GM20000 (cell line): ENCODE measurements around the gene RNF121.

ENCODE experiments used
- DNase-seq: peaks from one replicate; pipeline ENCODE4 v3.0.0; 2012; ENCODE audit warnings: low spot score
- CTCF ChIP-seq: IDR thresholded peaks from 2 replicates; pipeline ENCODE4 v1.5.1; 2012; ENCODE audit warnings: mild to moderate bottlenecking, control low read depth; ENCODE audit errors: extremely low read depth, missing control alignments

The RNF121 gene

GRCh38 chr11:71963468-71963867 is 34.6 kb downstream of the RNF121 start:
- no peak for DNase-seq
- TF ChIP-seq CTCF, result no peak

GRCh38 chr11:71964641-71965040 is 35.8 kb downstream of the RNF121 start:
- no peak for DNase-seq
- no peak for TF ChIP-seq CTCF

GRCh38 chr11:71971680-71972079 is 42.8 kb downstream of the RNF121 start:
- DNase-seq, result no peak

DNA sequence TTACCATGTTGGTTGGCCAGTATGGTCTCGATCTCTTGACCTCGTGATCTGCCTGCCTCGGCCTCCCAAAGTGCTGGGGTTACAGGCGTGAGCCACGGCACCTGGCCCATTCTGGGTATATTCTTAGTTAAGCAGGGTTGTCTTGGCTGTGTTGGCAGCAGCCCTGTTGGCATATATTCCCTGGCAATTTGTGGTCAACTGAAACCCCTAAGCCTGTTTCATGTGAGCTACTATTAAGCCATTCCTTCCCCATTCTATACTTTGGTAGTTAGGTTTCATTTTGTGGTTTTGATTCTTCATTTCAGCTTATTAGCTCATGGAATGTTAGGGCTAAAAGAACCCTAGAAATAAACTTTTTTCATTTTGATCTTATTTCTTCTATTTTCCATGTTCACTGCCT is 47.7 kb downstream of the RNF121 start:
- no peak for TF ChIP-seq CTCF
- no peak for DNase-seq

More at GRCh38 chr11:71971680-71972079, 42.8 kb downstream of the RNF121 start:
- no peak for TF ChIP-seq CTCF

GRCh38 chr11:71977090-71977489 is 48.2 kb downstream of the RNF121 start:
- DNase-seq, result no peak
- no peak for TF ChIP-seq CTCF

- DNase-seq, result no peak
- TF ChIP-seq CTCF, result peak; percentile 31
Observed at GRCh38 chr11:71977743-71978418, 49.0 kb downstream of the RNF121 start.

DNA sequence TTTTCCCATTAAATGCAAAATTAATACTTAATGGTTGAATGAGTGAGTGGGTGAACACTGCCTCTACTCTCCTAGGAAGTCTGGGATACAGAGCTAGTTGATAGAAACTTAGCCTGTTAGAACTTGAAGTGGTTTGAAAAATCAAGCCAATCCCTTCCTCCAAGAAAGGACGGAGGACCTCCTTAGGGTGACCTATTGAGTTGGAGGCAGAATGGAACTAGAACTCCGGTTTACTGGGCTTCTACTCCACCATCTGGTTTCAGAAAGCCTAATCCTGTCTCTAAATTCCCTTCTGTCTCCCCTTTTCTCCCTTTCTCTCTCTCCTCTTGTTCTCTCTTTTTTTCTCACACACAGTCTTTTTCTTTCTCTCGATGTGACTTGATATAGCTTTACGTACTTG is 50.2 kb downstream of the RNF121 start:
- DNase-seq, result no peak
- TF ChIP-seq CTCF, result no peak
